ENCODE results near the gene EIF2B1.

The EIF2B1 gene

GRCh38 chr12:123633379-123634141, at the start of gene EIF2B1, which contains the start of gene GTF2H3:
TSS of gene EIF2B1 (minus strand) at chr12:123633686. CDS start at chr12:123633557, 129 bp downstream.
TSS of gene GTF2H3 (plus strand) at chr12:123633829. CDS start at chr12:123633860, 31 bp downstream.
- Mint-ChIP-seq H3K4me3 (peak within 1 kb of the TSS; percentile 99), H3K4me1 (peaks cover 29% of the 10 kb centered on the region), H3K27me3 (no peaks in the 10 kb centered on the region), H3K27ac (peak within 1 kb of the TSS; percentile 98), H3K9me3 (no peaks in the 10 kb centered on the region), H3K36me3 (ENCODE audit: low read depth) (peaks cover 49% of the 10 kb centered on the region)
- DNase-seq (peak; percentile 97), ATAC-seq (peak; percentile 98)

DNA sequence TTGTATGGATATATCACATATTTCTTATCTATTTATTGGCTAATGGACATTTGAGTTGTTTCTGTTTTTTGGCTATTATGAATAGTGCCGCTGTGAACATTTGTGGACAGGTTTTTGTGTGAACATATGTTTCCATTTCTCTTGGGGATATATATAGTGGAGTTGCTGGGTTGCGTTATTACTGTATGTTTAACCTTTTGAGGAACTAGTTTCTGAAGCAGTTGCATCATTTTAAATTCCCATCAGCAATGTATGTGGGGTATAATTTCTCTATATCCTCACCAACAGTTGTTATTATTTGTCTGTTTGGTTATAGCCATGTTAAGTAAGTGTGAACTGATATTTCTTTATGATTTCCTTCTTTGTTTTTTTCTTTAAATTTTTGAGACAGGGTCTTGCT, 48.1 kb upstream of the EIF2B1 start:
- H3K4me1 Mint-ChIP-seq = peaks cover 6% of the 10 kb centered on the region
- H3K4me3 Mint-ChIP-seq = no peak overlapping the region
- DNase-seq (no peak), ATAC-seq (peak; percentile 10)
- no peak overlapping the region for H3K27ac Mint-ChIP-seq
- no peaks in the 10 kb centered on the region for H3K9me3 Mint-ChIP-seq
- H3K27me3 Mint-ChIP-seq = no peaks in the 10 kb centered on the region
- H3K36me3 Mint-ChIP-seq (ENCODE audit: low read depth) = no peaks in the 10 kb centered on the region

GRCh38 chr12:123678981-123679380, 45.5 kb upstream of the EIF2B1 start:
- no peaks in the 10 kb centered on the region for H3K27me3 Mint-ChIP-seq
- ATAC-seq (no peak), DNase-seq (no peak)
- no peaks in the 10 kb centered on the region for H3K9me3 Mint-ChIP-seq
- H3K4me1 Mint-ChIP-seq = peaks cover 6% of the 10 kb centered on the region
- H3K27ac Mint-ChIP-seq = no peak overlapping the region
- no peaks in the 10 kb centered on the region for H3K36me3 Mint-ChIP-seq (ENCODE audit: low read depth)
- H3K4me3 Mint-ChIP-seq = no peak overlapping the region

DNA sequence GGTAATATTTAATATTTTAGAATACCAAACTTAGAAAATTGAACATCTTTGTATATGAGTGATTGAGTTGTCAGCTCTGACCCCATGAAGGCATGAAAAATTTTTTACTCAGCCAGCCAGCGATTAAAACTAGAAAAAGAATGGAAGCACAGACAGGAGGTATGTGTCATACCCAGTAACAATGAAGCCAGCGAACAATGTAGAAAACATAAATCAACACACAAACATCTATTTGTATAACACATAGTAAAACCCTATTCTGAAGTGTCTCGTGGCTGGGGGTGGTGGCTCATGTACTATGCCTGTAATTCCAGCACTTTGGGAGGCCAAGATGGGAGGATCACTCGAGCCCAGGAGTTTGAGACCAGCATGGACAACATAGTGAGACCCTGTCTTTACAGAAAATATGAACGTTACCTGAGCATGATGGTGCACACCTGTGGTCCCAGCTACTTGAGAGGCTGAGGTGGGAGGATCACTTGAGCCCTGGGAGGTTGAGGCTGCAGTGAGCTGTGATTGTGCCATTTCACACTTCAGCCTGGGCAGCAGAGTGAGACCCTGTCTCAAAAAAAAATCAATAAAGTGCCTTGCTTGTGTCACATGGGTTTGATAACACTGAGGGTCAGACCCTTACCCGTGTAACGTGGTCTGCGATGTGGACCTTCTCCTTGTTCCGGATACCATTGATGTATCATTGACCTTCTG, 43.3 kb upstream of the EIF2B1 start:
- Mint-ChIP-seq H3K4me3 (no peak overlapping the region), H3K9me3 (no peaks in the 10 kb centered on the region), H3K27ac (no peak overlapping the region), H3K36me3 (ENCODE audit: low read depth) (no peaks in the 10 kb centered on the region), H3K4me1 (peaks cover 10% of the 10 kb centered on the region), H3K27me3 (no peaks in the 10 kb centered on the region)
- ATAC-seq (no peak), DNase-seq (no peak)

- H3K27me3 Mint-ChIP-seq = no peaks in the 10 kb centered on the region
- DNase-seq = no peak
- H3K4me3 Mint-ChIP-seq = no peak overlapping the region
- ATAC-seq = no peak
- no peaks in the 10 kb centered on the region for H3K9me3 Mint-ChIP-seq
- H3K36me3 Mint-ChIP-seq (ENCODE audit: low read depth) = no peaks in the 10 kb centered on the region
- H3K27ac Mint-ChIP-seq = no peak overlapping the region
- peaks cover 12% of the 10 kb centered on the region for H3K4me1 Mint-ChIP-seq
Measured at GRCh38 chr12:123675436-123675835, 42.0 kb upstream of the EIF2B1 start.

DNA sequence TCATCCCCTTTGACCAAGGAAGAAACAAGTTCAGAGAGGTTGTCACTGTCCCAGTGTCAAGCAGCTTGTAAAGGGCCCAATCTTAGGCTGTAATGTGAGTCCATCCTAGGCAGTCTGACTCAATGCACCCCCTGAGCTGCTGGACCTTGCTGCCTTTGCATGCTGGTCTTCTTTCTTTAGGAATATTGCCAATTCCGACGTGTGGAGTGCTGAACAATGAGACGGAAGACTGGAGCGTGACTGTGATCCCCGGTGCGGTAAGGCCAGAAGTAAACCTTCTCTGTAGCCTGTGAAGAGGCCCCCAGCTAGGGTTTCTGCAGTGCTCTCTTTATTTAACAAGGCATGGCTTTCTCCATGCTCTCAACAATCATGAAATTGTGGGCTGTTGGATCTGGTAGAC, 38.4 kb upstream of the EIF2B1 start:
- Mint-ChIP-seq H3K27ac (no peak overlapping the region), H3K36me3 (ENCODE audit: low read depth) (no peaks in the 10 kb centered on the region)
- DNase-seq = no peak

DNA sequence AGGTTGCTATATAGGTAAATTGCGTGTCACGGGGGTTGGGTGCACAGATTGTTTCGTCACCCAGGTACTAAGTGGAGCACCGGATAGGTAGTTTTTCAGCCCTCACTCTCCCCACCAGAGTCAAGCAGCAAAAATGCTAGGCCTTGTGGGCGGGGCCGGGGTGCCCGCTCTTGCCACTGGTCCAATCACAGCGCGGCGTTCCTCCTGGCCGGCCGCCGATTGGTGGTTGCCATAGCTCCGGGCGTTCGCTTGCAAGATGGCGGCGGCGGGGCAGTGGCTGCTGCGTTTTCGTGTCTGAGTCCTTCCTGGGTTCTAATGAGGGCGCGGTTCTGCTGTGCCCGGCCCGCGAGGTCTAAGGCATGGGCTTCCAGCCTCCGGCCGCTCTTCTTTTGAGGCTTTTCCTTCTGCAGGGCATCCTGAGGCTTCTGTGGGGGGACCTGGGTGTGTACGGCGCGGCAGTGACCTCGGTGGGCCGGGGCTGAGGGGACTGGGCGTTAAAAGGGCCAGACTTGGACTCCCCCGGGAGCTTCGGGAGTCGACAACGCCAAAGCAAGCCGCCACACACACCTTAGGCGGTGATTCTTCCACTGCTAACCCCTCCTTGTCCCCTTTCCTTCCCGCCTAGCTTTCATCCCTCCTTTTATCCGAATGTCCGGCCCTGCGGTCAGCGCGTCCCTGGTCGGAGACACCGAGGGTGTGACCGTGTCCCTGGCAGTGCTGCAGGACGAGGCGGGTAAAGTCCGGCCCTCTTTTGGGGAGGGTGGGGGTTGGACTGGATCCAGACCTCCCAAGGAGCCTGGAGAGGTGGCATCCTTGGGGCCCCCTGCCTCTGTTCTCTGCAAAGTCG, 37.6 kb upstream of the EIF2B1 start, which contains the start of gene TCTN2:
TCTN2 (plus strand) TSS at position 232 of the 847 bp plus-strand sequence; CDS start at position 360, 128 bp downstream.
- H3K27me3 Mint-ChIP-seq = no peaks in the 10 kb centered on the region
- DNase-seq (peak; percentile 95), ATAC-seq (peak; percentile 99)
- no peak within 1 kb of the TSS for H3K27ac Mint-ChIP-seq
- H3K4me1 Mint-ChIP-seq = peaks cover 12% of the 10 kb centered on the region
- no peaks in the 10 kb centered on the region for H3K36me3 Mint-ChIP-seq (ENCODE audit: low read depth)
- H3K9me3 Mint-ChIP-seq = no peaks in the 10 kb centered on the region
- peak within 1 kb of the TSS; percentile 81 for H3K4me3 Mint-ChIP-seq

More for the DNA sequence above, 38.4 kb upstream of the EIF2B1 start:
- Mint-ChIP-seq H3K9me3 (no peaks in the 10 kb centered on the region), H3K4me3 (peak overlapping the region; percentile 81), H3K27me3 (no peaks in the 10 kb centered on the region), H3K4me1 (peaks cover 12% of the 10 kb centered on the region)
- ATAC-seq = no peak

- no peaks in the 10 kb centered on the region for H3K27me3 Mint-ChIP-seq
- ATAC-seq (no peak), DNase-seq (no peak)
- H3K27ac Mint-ChIP-seq = no peak overlapping the region
- H3K9me3 Mint-ChIP-seq = no peaks in the 10 kb centered on the region
- peaks cover 12% of the 10 kb centered on the region for H3K36me3 Mint-ChIP-seq (ENCODE audit: low read depth)
- no peak overlapping the region for H3K4me3 Mint-ChIP-seq
- H3K4me1 Mint-ChIP-seq = peaks cover 12% of the 10 kb centered on the region
Measured at GRCh38 chr12:123667771-123668170, 34.3 kb upstream of the EIF2B1 start.

GRCh38 chr12:123659996-123660727, 26.7 kb upstream of the EIF2B1 start:
- Mint-ChIP-seq H3K27me3 (no peaks in the 10 kb centered on the region), H3K4me1 (peaks cover 11% of the 10 kb centered on the region), H3K36me3 (ENCODE audit: low read depth) (peaks cover 45% of the 10 kb centered on the region), H3K4me3 (no peak overlapping the region), H3K27ac (no peak overlapping the region), H3K9me3 (no peaks in the 10 kb centered on the region)
- ATAC-seq (no peak), DNase-seq (no peak)

DNA sequence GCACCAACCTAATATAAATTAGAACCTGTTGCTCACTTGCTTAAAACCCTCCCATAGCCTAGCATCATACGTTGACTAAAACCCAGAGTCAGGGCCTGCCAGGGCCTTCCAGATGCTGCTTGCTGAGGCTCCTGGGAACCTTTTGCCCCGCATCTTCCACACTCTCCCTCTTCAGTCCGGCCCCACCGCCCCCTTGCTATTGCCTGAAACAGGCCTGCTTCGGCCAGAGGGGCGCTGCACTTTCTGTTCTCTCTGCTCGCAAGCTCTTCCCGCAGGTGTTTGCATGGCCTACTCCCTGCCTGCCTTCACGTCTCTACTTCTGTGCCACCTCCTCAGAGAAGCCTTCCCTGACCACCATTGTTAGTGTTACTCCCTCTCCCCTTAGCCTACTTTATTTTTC, 23.7 kb upstream of the EIF2B1 start:
- no peak for ATAC-seq
- Mint-ChIP-seq H3K27me3 (no peaks in the 10 kb centered on the region), H3K4me3 (no peak overlapping the region), H3K4me1 (peaks cover 11% of the 10 kb centered on the region), H3K36me3 (ENCODE audit: low read depth) (peaks cover 46% of the 10 kb centered on the region), H3K9me3 (no peaks in the 10 kb centered on the region), H3K27ac (no peak overlapping the region)
- no peak for DNase-seq

- Mint-ChIP-seq H3K36me3 (ENCODE audit: low read depth) (peaks cover 51% of the 10 kb centered on the region), H3K27ac (no peak overlapping the region), H3K27me3 (no peaks in the 10 kb centered on the region), H3K4me3 (no peak overlapping the region), H3K9me3 (no peaks in the 10 kb centered on the region), H3K4me1 (peaks cover 11% of the 10 kb centered on the region)
- ATAC-seq = no peak
- DNase-seq = no peak
Measured at GRCh38 chr12:123656392-123656791, 22.9 kb upstream of the EIF2B1 start.

DNA sequence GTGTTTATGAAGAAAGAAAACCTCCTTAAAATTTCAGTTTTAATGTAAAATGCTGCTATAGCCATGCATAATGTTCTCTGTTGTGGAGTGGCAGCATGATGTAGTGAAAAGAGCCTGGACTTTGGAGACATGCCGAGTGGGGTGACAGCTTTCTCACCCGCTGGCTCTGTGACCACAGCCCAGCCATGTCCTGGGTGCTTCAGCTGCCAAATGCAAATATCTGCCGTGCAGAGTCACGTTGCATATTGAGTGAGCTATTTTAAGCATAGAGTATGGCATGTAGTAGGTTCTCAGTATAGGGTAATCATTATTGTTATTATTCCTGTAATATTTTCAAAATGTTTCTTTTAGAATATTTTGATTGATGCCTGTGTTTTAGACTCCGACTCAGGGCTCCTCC, 21.9 kb upstream of the EIF2B1 start:
- Mint-ChIP-seq H3K4me1 (peaks cover 11% of the 10 kb centered on the region), H3K4me3 (no peak overlapping the region), H3K36me3 (ENCODE audit: low read depth) (peaks cover 54% of the 10 kb centered on the region), H3K9me3 (no peaks in the 10 kb centered on the region), H3K27ac (no peak overlapping the region), H3K27me3 (no peaks in the 10 kb centered on the region)
- no peak for DNase-seq
- no peak for ATAC-seq

- Mint-ChIP-seq H3K27ac (peak overlapping the region; percentile 44), H3K27me3 (no peaks in the 10 kb centered on the region), H3K4me1 (peaks cover 4% of the 10 kb centered on the region), H3K9me3 (no peaks in the 10 kb centered on the region), H3K4me3 (no peak overlapping the region), H3K36me3 (ENCODE audit: low read depth) (peaks cover 44% of the 10 kb centered on the region)
- DNase-seq (no peak), ATAC-seq (no peak)
Measured at GRCh38 chr12:123654129-123654701, 20.7 kb upstream of the EIF2B1 start.

Measured in activated naive CD8-positive, alpha-beta T cell treated with anti-CD3 and anti-CD28 coated beads, Interleukin-2, amount 50 U/mL, for 24 hours (primary cell).